Fibroblast of lung (primary cell): Measurements from ENCODE around the gene FBLN2. TPM values are rescaled to one million over a fixed set of nuclear protein-coding genes. Genes with fewer than 3 reads are reported as not detected.

Source experiments
- DNase-seq, 2 donors: peaks; one replicate each; pipeline versions ENCODE4 v3.0.0 to v3.0.0-alpha.2; 2010; ENCODE audit warnings: low read depth in 2 of 2
- H2AFZ ChIP-seq: 2 replicates; pipeline ENCODE4 v1.5.1; 2012; ENCODE audit warnings: low read length, control low read depth, inconsistent platforms
- H3K27ac ChIP-seq: 2 replicates; pipeline ENCODE4 v1.5.1; 2011; ENCODE audit warnings: low read length, control low read depth; ENCODE audit not compliant: insufficient read depth
- H3K27me3 ChIP-seq: 2 replicates; pipeline ENCODE4 v1.5.1; 2011; ENCODE audit warnings: mild to moderate bottlenecking, low read length; ENCODE audit not compliant: control insufficient read depth, insufficient read depth
- H3K36me3 ChIP-seq: 2 replicates; pipeline ENCODE4 v1.5.1; 2011; ENCODE audit warnings: low read length; ENCODE audit not compliant: control insufficient read depth, insufficient read depth
- H3K4me1 ChIP-seq: 2 replicates; pipeline ENCODE4 v1.5.1; 2011; ENCODE audit warnings: low read length; ENCODE audit not compliant: control insufficient read depth, insufficient read depth; ENCODE audit errors: extremely low read depth
- H3K4me2 ChIP-seq: 2 replicates; pipeline ENCODE4 v1.5.1; 2011; ENCODE audit warnings: low read length, control low read depth; ENCODE audit not compliant: insufficient read depth; ENCODE audit errors: extremely low read depth
- H3K4me3 ChIP-seq, 4 experiments: fragments of 200-600 bp in 1 of 4; sonication (generic) in 1 of 4; replicated peaks in 1 of 4; 2 replicates each; pipeline ENCODE4 v1.5.1; 2011 to 2016; ENCODE audit warnings: low read length in 4 of 4, low read depth in 3 of 4, mild to moderate bottlenecking in 3 of 4, control low read depth in 2 of 4, inconsistent platforms in 1 of 4, mixed read lengths in 1 of 4; ENCODE audit not compliant: insufficient read depth in 1 of 4; ENCODE audit errors: control extremely low read depth in 1 of 4
- H3K79me2 ChIP-seq: 2 replicates; pipeline ENCODE4 v1.5.1; 2012; ENCODE audit warnings: mild to moderate bottlenecking, low read length, inconsistent platforms; ENCODE audit not compliant: control insufficient read depth, insufficient read depth
- H3K9ac ChIP-seq: 2 replicates; pipeline ENCODE4 v1.5.1; 2011; ENCODE audit warnings: mild to moderate bottlenecking, low read length, control low read depth; ENCODE audit not compliant: insufficient read depth
- H3K9me3 ChIP-seq: 2 replicates; pipeline ENCODE4 v1.5.1; 2012; ENCODE audit warnings: low read depth, low read length; ENCODE audit not compliant: control insufficient read depth, insufficient read depth
- H4K20me1 ChIP-seq: 2 replicates; pipeline ENCODE4 v1.5.1; 2011; ENCODE audit warnings: low read length; ENCODE audit not compliant: control insufficient read depth, insufficient read depth; ENCODE audit errors: extremely low read depth
- CTCF ChIP-seq, 2 donors: IDR thresholded peaks in 1 of 2; conservative IDR thresholded peaks in 1 of 2; 1 replicate in 1 of 2; 2 replicates in 1 of 2; pipeline ENCODE4 v1.5.1; 2011 to 2012; ENCODE audit warnings: low read length in 2 of 2, control low read depth in 1 of 2, inconsistent platforms in 1 of 2, low read depth in 1 of 2, mild to moderate bottlenecking in 1 of 2
- EZH2 ChIP-seq: IDR thresholded peaks from 2 replicates; pipeline ENCODE4 v1.5.1; 2012; ENCODE audit warnings: low read length, control low read depth, mild to moderate bottlenecking; ENCODE audit errors: missing control alignments
- polyA plus RNA-seq, 2 donors: library from polyadenylated mRNA; depleted of rRNA in 1 of 2; stranded (reverse) in 1 of 2; unstranded in 1 of 2; fragments of >200 nt; gene quantifications; 2 replicates each; pipeline ENCODE4 v1.2.1, GENCODE V29; 2011 to 2012; ENCODE audit warnings: missing spikeins in 1 of 2
- total RNA-seq: library from RNA; depleted of rRNA; stranded (reverse); fragments of >200 nt; gene quantifications from 2 replicates; pipeline ENCODE4 v1.2.1, GENCODE V29; 2014

Gene FBLN2
- total and polyA plus RNA-seq, 2 donors (not counting 1 experiment from before 2014, with no cell fraction given), result 25.4 to 138 TPM

GRCh38 chr3:13613343-13614190 lies 64.6 kb downstream of the FBLN2 start:
- H3K4me1 ChIP-seq, result no peaks in the 10 kb centered on the region
- H3K9me3 ChIP-seq, result no peaks in the 10 kb centered on the region
- no peak for DNase-seq
- no peak overlapping the region for H3K9ac ChIP-seq
- H3K27ac ChIP-seq, result no peak overlapping the region
- no peak overlapping the region for H2AFZ ChIP-seq
- no peak overlapping the region for H3K4me3 ChIP-seq
- H3K36me3 ChIP-seq, result no peaks in the 10 kb centered on the region
- H4K20me1 ChIP-seq, result no peaks in the 10 kb centered on the region
- H3K79me2 ChIP-seq, result no peaks in the 10 kb centered on the region
- no peaks in the 10 kb centered on the region for H3K27me3 ChIP-seq
- H3K4me2 ChIP-seq, result no peak overlapping the region
- no peak for TF ChIP-seq CTCF (conservative IDR thresholded peaks at IDR 0.05 in 1 of 2, IDR thresholded peaks at IDR 0.05 in 1 of 2; ENCODE audit: low read depth in 1 of 2, low read length in 2 of 2)
- TF ChIP-seq EZH2, result no peak

GRCh38 chr3:13614607-13615006 lies 65.7 kb downstream of the FBLN2 start:
- H3K4me1 ChIP-seq, result no peaks in the 10 kb centered on the region
- TF ChIP-seq EZH2, result no peak
- no peak for TF ChIP-seq CTCF (conservative IDR thresholded peaks at IDR 0.05 in 1 of 2, IDR thresholded peaks at IDR 0.05 in 1 of 2; ENCODE audit: low read depth in 1 of 2, low read length in 2 of 2)
- no peak overlapping the region for H3K4me3 ChIP-seq
- H3K9ac ChIP-seq, result no peak overlapping the region
- no peak for DNase-seq
- no peaks in the 10 kb centered on the region for H4K20me1 ChIP-seq
- H3K36me3 ChIP-seq, result no peaks in the 10 kb centered on the region
- no peaks in the 10 kb centered on the region for H3K9me3 ChIP-seq
- H2AFZ ChIP-seq, result no peak overlapping the region
- H3K27me3 ChIP-seq, result no peaks in the 10 kb centered on the region
- no peak overlapping the region for H3K27ac ChIP-seq
- no peaks in the 10 kb centered on the region for H3K79me2 ChIP-seq
- no peak overlapping the region for H3K4me2 ChIP-seq

DNA sequence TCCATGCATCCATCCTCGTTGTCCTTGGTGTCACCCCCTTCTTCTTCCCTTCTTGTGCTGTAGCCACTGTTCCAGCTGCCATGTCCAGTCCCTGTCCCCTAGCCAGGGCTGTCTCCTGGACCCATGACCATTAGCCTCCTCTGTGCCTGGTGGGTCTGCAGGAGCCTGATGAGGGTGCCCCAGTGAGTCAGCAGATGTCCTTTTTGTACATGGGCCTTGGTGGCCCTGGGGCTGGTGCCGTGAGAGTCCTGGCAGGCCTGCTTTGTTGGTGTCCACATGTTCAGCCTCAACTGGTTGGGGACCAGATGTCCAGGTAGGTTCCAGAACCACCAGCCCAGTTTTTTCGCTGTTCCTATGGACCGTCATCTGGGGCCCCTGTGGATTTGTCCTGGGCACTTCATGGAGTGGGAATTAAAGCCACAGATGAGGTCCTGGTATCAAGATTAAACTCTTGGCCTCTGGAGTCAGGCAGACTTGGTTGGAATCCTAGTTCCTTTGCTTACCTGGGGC lies 66.1 kb downstream of the FBLN2 start:
- no peak overlapping the region for H3K27ac ChIP-seq
- TF ChIP-seq CTCF (conservative IDR thresholded peaks at IDR 0.05 in 1 of 2, IDR thresholded peaks at IDR 0.05 in 1 of 2; ENCODE audit: low read depth in 1 of 2, low read length in 2 of 2), result no peak
- TF ChIP-seq EZH2, result no peak

More for the DNA sequence above, 66.1 kb downstream of the FBLN2 start:
- no peak overlapping the region for H3K9ac ChIP-seq
- no peak overlapping the region for H2AFZ ChIP-seq
- H3K4me3 ChIP-seq, result no peak overlapping the region
- H3K9me3 ChIP-seq, result no peaks in the 10 kb centered on the region
- H3K79me2 ChIP-seq, result no peaks in the 10 kb centered on the region
- no peak overlapping the region for H3K4me2 ChIP-seq
- no peak for DNase-seq
- no peaks in the 10 kb centered on the region for H3K4me1 ChIP-seq
- H3K36me3 ChIP-seq, result no peaks in the 10 kb centered on the region
- no peaks in the 10 kb centered on the region for H3K27me3 ChIP-seq
- H4K20me1 ChIP-seq, result no peaks in the 10 kb centered on the region
